Chondrocyte (in vitro differentiated cells): Measurements from ENCODE around the gene ZSCAN16. TPM values are rescaled to one million over a fixed set of nuclear protein-coding genes. Genes with fewer than 3 reads are reported as not detected.
A peak's percentile ranks its signal among the peaks of the same experiment; 100 is the strongest.

Experiments
- DNase-seq: peaks from one replicate; pipeline ENCODE4 v3.0.0; 2021; ENCODE audit warnings: mixed read lengths, low spot score
- H3K27ac Mint-ChIP-seq: one replicate; pipeline ENCODE4 v1.8.0; 2021; ENCODE audit warnings: mild to moderate bottlenecking, moderate library complexity, mixed read lengths; ENCODE audit not compliant: unreplicated experiment
- H3K27me3 Mint-ChIP-seq: 2 replicates; pipeline ENCODE4 v1.8.0; 2021; ENCODE audit warnings: low read depth, mixed read lengths
- H3K36me3 Mint-ChIP-seq: 2 replicates; pipeline ENCODE4 v1.8.0; 2021; ENCODE audit warnings: low read depth, mixed read lengths
- H3K4me1 Mint-ChIP-seq: 2 replicates; pipeline ENCODE4 v1.8.0; 2021; ENCODE audit warnings: low read depth, mild to moderate bottlenecking, mixed read lengths
- H3K4me3 Mint-ChIP-seq: one replicate; pipeline ENCODE4 v1.8.0; 2021; ENCODE audit warnings: mild to moderate bottlenecking, moderate library complexity, mixed read lengths; ENCODE audit not compliant: unreplicated experiment
- H3K9me3 Mint-ChIP-seq: 2 replicates; pipeline ENCODE4 v1.8.0; 2021; ENCODE audit warnings: low read depth, mixed read lengths
- total RNA-seq: library from RNA; stranded (reverse); gene quantifications from 3 replicates; pipeline ENCODE4 v1.2.1, GENCODE V29; 2021
- TF ChIP-seq, protein P1 (sequence below): fragments of 200-600 bp; sonication (generic); IDR thresholded peaks from 2 replicates; pipeline ENCODE4 v1.5.0; 2021; ENCODE audit warnings: antibody characterized with exemption, mild to moderate bottlenecking, moderate library complexity

Gene ZSCAN16
- total RNA-seq, 1 donor from 2014 or later = 3.0 TPM

DNA sequence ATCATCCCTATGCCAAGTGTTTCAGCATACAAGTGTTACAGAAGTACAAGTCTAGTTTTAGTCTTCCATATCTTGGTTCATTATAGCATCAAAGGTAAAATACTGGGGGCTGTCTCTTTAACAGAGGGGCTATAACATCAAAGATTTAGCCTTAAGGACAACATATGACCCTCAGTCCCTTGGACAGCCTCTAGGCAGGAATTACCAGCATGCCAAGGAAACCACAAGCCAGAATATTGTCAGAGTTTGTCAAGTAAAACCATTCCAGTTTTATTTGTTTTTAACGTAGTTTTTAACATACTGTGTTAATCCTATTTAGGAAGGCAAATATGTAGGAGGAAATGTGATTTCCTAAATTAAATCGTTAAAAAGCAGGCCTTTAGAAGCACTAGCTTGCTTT lies 35.8 kb downstream of the ZSCAN16 start:
- Mint-ChIP-seq H3K4me1 (peaks cover 16% of the 10 kb centered on the region), H3K27ac (no peak overlapping the region), H3K4me3 (no peak overlapping the region), H3K27me3 (no peaks in the 10 kb centered on the region), H3K36me3 (peaks cover 19% of the 10 kb centered on the region), H3K9me3 (peaks cover 3% of the 10 kb centered on the region)
- TF ChIP-seq, protein P1, sequence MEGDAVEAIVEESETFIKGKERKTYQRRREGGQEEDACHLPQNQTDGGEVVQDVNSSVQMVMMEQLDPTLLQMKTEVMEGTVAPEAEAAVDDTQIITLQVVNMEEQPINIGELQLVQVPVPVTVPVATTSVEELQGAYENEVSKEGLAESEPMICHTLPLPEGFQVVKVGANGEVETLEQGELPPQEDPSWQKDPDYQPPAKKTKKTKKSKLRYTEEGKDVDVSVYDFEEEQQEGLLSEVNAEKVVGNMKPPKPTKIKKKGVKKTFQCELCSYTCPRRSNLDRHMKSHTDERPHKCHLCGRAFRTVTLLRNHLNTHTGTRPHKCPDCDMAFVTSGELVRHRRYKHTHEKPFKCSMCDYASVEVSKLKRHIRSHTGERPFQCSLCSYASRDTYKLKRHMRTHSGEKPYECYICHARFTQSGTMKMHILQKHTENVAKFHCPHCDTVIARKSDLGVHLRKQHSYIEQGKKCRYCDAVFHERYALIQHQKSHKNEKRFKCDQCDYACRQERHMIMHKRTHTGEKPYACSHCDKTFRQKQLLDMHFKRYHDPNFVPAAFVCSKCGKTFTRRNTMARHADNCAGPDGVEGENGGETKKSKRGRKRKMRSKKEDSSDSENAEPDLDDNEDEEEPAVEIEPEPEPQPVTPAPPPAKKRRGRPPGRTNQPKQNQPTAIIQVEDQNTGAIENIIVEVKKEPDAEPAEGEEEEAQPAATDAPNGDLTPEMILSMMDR = no peak
- DNase-seq = no peak

DNA sequence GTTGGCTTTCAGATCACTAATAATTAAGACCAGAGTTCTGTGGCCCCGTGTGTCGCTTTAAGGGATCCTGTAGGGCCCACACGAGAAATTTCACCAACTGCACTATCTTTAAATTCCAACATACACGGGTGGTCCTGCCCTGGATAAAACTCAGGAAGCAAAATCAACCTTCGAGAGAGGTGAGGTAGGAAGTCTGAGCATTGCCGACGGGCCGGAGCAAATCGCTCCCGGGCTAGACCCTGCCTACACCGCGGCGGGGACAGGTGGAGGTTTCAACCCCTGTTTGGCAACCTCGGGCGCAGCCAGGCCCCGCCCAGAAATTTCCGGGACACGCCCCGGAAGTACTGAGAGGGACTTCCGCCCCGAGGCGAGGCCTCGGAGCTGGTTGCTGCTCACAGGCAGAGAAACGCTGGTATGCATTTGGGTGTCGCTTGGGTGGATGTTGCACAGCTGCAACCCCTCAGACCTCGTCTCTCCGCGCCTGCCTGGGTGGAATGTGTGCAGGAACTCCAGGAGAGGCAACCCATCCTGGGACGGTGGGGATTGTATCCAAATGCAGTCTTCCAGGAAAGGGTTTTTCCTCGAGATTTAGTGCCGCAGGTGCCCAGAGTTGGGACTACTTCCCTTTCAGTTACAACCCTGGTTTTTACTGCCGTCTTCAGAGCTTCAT lies 37.1 kb downstream of the ZSCAN16 start:
- Mint-ChIP-seq H3K27me3 (no peaks in the 10 kb centered on the region), H3K9me3 (peaks cover 3% of the 10 kb centered on the region), H3K4me1 (peaks cover 16% of the 10 kb centered on the region), H3K27ac (no peak overlapping the region), H3K4me3 (peak overlapping the region; percentile 66), H3K36me3 (peaks cover 12% of the 10 kb centered on the region)
- TF ChIP-seq, protein P1 = no peak
- peak; percentile 92 for DNase-seq

DNA sequence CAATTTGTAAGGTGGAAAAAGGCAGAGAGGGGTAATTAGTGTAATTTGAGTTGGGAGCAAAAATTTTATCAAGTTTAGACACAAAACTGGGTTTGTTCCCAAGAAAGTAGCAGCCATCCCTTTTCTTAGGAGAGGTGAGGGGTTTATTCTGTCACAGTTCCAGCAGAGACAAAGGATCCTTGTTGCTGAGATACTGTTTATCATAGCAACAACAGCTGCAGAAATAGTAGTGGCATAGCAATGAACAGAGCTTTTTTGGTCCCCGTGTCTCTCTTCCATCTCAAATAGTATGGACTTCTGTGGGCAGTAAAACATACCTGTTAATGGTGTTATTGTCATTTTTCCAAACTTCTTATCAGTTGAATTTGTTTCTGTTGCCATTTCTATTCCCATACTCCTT lies 41.2 kb downstream of the ZSCAN16 start:
- H3K27ac Mint-ChIP-seq = no peak overlapping the region
- peaks cover 2% of the 10 kb centered on the region for H3K36me3 Mint-ChIP-seq
- H3K4me3 Mint-ChIP-seq = no peak overlapping the region
- no peak for DNase-seq
- H3K9me3 Mint-ChIP-seq = peaks cover 3% of the 10 kb centered on the region
- TF ChIP-seq, protein P1 = no peak
- no peaks in the 10 kb centered on the region for H3K27me3 Mint-ChIP-seq
- H3K4me1 Mint-ChIP-seq = peaks cover 18% of the 10 kb centered on the region

DNA sequence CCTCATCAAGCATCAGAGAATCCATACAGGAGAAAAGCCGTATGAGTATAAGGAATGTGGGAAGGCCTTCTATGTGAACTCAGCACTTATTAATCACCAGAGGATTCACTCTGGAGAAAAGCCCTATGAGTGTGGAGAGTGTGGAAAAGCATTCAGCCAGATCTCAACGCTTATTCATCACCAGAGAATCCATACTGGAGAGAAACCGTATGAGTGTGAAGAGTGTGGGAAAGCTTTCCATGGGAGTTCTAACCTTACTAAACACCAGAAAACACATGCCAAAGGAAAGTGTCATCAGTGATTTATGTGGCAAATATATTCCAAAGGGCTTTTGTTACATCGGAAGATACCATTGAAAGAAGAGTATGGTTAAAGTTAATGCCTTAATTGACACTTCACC lies 42.7 kb downstream of the ZSCAN16 start:
- no peak for DNase-seq
- H3K4me3 Mint-ChIP-seq = no peak overlapping the region
- peaks cover 7% of the 10 kb centered on the region for H3K4me1 Mint-ChIP-seq
- no peaks in the 10 kb centered on the region for H3K9me3 Mint-ChIP-seq
- no peak overlapping the region for H3K27ac Mint-ChIP-seq
- peaks cover 4% of the 10 kb centered on the region for H3K36me3 Mint-ChIP-seq
- no peaks in the 10 kb centered on the region for H3K27me3 Mint-ChIP-seq
- TF ChIP-seq, protein P1 = no peak

DNA sequence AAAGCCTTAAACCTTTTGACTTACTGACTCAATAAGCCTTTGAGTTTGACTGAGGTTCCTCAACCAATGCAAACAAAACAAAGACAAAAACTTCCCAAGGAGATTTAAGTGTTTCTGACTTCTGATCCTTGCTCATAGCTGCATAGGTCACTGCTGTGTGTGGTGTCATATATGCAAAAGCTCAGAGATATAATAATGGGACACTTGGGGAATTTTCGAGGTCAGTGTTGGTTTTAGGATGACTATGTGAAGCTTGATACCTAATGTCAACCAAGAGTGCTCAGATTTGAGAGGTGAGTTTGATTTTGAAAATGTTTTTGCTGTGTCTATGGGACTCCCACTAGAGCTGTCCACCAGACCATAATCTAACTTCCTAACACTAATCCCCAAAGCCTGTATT lies 43.5 kb downstream of the ZSCAN16 start:
- no peak for DNase-seq
- H3K27ac Mint-ChIP-seq = no peak overlapping the region
- H3K36me3 Mint-ChIP-seq = peaks cover 4% of the 10 kb centered on the region
- TF ChIP-seq, protein P1 = no peak
- no peak overlapping the region for H3K4me3 Mint-ChIP-seq
- H3K9me3 Mint-ChIP-seq = no peaks in the 10 kb centered on the region
- H3K27me3 Mint-ChIP-seq = no peaks in the 10 kb centered on the region
- H3K4me1 Mint-ChIP-seq = peaks cover 2% of the 10 kb centered on the region
